ENCODE measurements around the gene RGL2.

The RGL2 gene

DNA sequence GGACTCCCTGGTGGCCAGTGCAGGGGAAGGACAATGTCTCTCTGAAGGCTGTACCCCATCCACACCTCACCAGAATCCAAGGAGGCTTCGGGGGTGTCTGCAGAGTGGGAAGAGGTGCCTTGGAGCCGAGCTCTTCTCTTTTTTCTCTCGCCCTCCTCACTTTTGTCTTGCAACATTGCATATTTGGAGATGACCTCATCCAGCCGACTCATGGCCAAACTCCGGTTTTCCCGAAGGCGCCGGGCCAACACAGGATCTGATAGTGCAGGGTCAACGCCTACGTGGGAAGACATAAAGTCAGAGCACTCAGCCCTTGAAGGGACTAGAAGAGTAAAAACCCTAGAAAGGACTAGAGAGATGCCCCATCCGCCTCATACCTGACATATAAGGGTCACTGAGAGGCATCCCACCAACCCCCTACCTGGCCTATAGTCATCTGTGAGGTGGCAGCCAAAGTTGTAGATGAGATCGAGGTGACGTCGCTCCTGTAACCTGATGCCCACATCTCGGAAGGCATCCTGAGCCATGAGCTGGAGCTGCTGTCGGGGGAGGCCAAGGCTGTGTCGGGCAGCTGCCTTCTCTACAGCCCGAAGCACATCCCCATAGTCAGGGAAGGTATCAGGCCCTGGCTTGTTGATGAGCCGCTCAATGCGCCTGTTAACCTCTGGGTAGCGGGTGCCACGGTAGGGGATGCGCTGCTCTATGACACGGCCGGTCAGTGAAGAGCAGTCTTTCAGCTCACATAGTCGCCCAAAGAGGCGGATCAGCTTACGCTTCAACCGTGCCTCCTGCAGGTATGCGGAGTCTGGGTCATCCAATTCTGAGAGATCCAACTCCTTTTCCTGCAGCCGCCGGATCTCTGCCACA is 21.8 kb upstream of the RGL2 start:
- H3K36me3 ChIP-seq (ENCODE audit: insufficient read depth, low read length), result peaks cover 20% of the 10 kb centered on the region
- H3K9ac ChIP-seq (ENCODE audit: low read depth, low read length), result no peak overlapping the region
- no peaks in the 10 kb centered on the region for H3K9me3 ChIP-seq (ENCODE audit: control insufficient read depth, insufficient read depth, low read length)
- peaks cover 16% of the 10 kb centered on the region; the same call in 1 of the 2 replicates for H3K4me1 ChIP-seq (ENCODE audit: insufficient read depth, low read length)

GRCh38 chr6:33319939-33320314 is 21.2 kb upstream of the RGL2 start:
- peaks cover 20% of the 10 kb centered on the region; the same call in 1 of the 2 replicates for H3K4me1 ChIP-seq (ENCODE audit: insufficient read depth, low read length)
- no peaks in the 10 kb centered on the region for H3K9me3 ChIP-seq (ENCODE audit: control insufficient read depth, insufficient read depth, low read length)
- H3K36me3 ChIP-seq (ENCODE audit: insufficient read depth, low read length), result peaks cover 20% of the 10 kb centered on the region
- H3K9ac ChIP-seq (ENCODE audit: low read depth, low read length), result no peak overlapping the region

DNA sequence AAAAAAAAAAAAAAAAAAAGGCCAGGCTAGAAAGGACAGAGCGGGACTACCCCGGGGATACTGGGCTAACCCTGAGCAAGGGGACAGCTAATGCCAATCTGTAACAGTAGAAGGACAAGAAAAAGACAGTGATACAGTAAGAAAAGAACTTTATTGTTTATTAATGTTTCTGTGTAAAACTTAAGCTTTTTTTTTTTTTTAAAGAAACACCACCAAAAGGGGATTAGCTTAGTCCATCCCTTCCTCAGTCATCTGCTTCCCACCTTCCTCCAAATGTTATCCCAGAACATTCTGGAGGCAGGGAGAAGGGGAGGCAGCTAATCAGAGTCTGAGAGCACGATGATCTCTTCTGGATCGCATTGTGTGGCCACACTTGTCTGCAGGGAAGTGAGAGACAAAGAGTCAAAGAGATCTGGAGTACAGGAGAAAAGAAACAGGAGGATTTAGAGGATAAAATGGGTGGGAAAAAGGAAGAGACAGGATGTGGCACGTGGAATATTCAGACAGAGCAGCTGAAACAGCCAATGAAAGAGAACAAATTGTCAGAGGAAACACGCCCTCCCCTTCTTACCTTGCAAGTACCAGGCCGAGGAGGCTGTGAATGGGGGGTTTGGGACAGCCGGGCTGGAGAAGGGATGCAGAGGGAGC is 19.8 kb upstream of the RGL2 start:
- H3K9me3 ChIP-seq (ENCODE audit: control insufficient read depth, insufficient read depth, low read length), result no peaks in the 10 kb centered on the region
- H3K36me3 ChIP-seq (ENCODE audit: insufficient read depth, low read length), result peaks cover 20% of the 10 kb centered on the region
- peak overlapping the region; percentile 95; the same call in 1 of the 2 replicates for H3K9ac ChIP-seq (ENCODE audit: low read depth, low read length)
- H3K4me1 ChIP-seq (ENCODE audit: insufficient read depth, low read length), result peaks cover 20% of the 10 kb centered on the region; the same call in 1 of the 2 replicates

DNA sequence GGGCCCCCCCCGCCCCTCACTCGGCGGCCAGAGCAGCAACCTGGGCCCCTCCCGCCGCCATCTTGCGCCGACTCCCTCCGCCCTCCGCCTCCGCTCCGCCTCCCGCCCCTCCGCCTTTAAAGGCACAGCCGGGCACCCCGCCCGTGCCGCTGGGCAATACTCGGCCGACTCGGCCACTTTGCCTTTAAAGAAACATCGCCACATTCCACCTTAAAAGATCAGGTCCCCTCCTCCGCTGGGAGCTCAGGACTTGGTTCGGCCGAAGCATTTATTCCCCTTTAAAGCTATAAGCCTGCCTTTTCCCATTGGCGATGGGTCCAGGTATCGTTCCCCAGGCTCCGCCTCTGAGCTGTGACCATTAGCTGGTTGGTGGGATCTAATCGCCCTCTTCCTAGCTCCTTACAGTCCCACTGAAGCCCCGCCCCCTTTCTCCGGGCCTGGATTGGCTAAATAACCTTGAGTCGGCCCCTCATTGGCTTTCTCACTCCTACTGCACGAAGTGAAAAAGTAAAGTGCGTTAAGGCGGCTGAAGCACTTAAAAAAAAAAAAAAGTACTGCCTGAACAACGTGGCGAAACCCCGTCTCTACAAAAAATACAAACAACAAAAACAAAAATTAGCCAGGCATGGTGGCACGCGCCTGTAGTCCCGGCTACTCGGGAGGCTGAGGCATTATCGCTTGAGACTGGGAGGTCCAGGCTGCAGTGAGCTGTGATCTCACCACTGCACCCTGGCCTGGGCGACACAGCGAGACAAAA is 19.1 kb upstream of the RGL2 start, which contains the start of gene ZBTB22:
TSS of gene ZBTB22 (minus strand) at position 76 of the 757 bp plus-strand sequence. CDS start 828 bp downstream, outside the sequence.
- H3K9me3 ChIP-seq (ENCODE audit: control insufficient read depth, insufficient read depth, low read length), result no peaks in the 10 kb centered on the region
- H3K36me3 ChIP-seq (ENCODE audit: insufficient read depth, low read length), result peaks cover 20% of the 10 kb centered on the region
- H3K4me1 ChIP-seq (ENCODE audit: insufficient read depth, low read length), result peaks cover 20% of the 10 kb centered on the region; the same call in 1 of the 2 replicates
- peak within 1 kb of the TSS; percentile 95 for H3K9ac ChIP-seq (ENCODE audit: low read depth, low read length)

GRCh38 chr6:33317419-33317668 is 18.6 kb upstream of the RGL2 start:
- Histone ChIP-seq H3K9ac (ENCODE audit: low read depth, low read length) (peak overlapping the region; percentile 46; the same call in 1 of the 2 replicates), H3K4me1 (ENCODE audit: insufficient read depth, low read length) (peaks cover 20% of the 10 kb centered on the region; the same call in 1 of the 2 replicates), H3K36me3 (ENCODE audit: insufficient read depth, low read length) (peaks cover 20% of the 10 kb centered on the region), H3K9me3 (ENCODE audit: control insufficient read depth, insufficient read depth, low read length) (no peaks in the 10 kb centered on the region)

GRCh38 chr6:33316603-33317418 is 18.1 kb upstream of the RGL2 start:
- peak overlapping the region; percentile 46; the same call in 1 of the 2 replicates for H3K9ac ChIP-seq (ENCODE audit: low read depth, low read length)
- H3K9me3 ChIP-seq (ENCODE audit: control insufficient read depth, insufficient read depth, low read length), result no peaks in the 10 kb centered on the region
- peaks cover 20% of the 10 kb centered on the region; the same call in 1 of the 2 replicates for H3K4me1 ChIP-seq (ENCODE audit: insufficient read depth, low read length)
- peaks cover 20% of the 10 kb centered on the region for H3K36me3 ChIP-seq (ENCODE audit: insufficient read depth, low read length)

DNA sequence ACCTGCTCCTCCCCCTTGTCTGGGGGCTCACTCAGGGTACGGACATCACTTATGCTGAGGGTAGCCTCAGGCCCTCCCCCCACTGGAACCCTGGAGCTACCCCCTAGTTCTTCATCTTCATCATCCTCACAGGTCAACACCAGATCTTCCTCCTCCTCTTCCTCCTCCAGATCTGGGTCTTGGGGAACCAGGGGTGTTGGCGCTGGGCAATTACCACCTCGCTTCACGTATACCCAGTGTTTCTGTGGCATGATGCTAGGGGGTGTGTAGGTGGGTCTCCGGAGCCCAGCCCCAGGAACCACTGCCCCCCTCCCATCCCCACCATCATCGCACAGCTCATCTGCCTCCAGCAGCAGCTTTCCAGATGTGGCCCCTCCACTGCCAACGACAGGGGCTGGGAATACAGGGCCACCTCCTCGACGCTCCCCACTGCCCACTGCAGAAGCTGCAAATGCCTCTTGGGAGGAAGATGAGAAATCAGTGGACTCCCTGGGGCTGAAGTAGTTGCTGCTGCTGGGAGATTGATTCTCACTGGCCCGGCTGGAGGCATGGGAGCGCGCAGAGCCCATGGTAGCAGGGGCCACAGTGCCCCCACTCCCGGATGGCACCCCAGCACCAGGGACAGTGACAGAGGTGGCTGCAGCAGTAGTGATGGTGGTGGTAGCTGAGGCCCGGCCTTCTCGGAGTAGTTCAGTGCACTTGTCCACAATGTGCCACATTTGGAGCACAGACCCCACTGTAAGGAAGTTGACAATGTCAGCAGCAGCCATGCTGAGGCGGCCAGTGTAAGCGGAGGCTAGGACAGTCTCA is 17.3 kb upstream of the RGL2 start:
- no peak overlapping the region for H3K9ac ChIP-seq (ENCODE audit: low read depth, low read length)
- peaks cover 17% of the 10 kb centered on the region for H3K36me3 ChIP-seq (ENCODE audit: insufficient read depth, low read length)
- no peaks in the 10 kb centered on the region for H3K9me3 ChIP-seq (ENCODE audit: control insufficient read depth, insufficient read depth, low read length)
- peaks cover 20% of the 10 kb centered on the region; the same call in 1 of the 2 replicates for H3K4me1 ChIP-seq (ENCODE audit: insufficient read depth, low read length)

DNA sequence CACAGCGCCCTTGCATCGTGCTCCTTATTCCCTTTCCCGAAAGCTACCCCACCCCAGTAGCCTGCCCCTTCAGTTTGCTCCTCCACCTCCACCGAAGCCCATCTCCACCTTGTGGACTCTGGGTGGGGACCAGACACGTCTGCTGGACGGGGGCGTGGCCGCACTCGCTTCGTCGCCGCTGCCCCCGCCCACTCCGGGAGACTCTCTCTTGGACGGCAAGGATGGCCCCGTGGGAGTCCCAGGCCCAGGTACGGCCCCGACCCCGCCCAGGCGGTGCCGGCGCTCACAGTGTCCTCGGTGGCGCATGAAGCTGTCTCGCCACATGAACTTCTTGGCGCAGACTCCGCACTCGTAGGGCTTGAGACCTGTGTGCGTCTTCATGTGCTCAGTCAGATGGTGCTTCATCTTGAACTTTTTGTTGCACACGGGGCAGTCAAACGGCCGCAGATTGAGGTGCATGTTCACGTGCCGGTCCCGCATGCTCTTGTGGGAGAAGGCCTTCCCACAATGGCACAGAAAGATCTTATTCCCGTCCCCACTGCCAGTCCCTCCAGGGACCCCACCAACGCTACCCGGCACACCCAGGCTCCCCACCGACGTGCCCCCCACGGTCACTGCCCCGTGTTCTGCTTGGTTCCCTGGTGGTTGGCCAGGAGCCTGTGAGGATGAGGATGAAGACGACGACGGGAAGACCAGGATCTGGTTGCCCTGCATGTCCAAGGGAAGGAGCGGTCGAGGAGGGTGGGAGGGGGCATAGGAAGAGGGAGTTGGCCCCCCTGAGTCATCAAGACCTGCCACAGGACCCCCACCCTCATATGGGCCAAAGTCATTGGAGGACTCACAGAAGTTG is 16.4 kb upstream of the RGL2 start:
- H3K9me3 ChIP-seq (ENCODE audit: control insufficient read depth, insufficient read depth, low read length), result no peaks in the 10 kb centered on the region
- peak overlapping the region; percentile 85 for H3K9ac ChIP-seq (ENCODE audit: low read depth, low read length)
- H3K36me3 ChIP-seq (ENCODE audit: insufficient read depth, low read length), result peaks cover 9% of the 10 kb centered on the region
- peaks cover 14% of the 10 kb centered on the region; the same call in 1 of the 2 replicates for H3K4me1 ChIP-seq (ENCODE audit: insufficient read depth, low read length)

- H3K9me3 ChIP-seq (ENCODE audit: control insufficient read depth, insufficient read depth, low read length), result no peaks in the 10 kb centered on the region
These were observed 15.8 kb upstream of the RGL2 start for GRCh38 chr6:33314515-33314942.

DNA sequence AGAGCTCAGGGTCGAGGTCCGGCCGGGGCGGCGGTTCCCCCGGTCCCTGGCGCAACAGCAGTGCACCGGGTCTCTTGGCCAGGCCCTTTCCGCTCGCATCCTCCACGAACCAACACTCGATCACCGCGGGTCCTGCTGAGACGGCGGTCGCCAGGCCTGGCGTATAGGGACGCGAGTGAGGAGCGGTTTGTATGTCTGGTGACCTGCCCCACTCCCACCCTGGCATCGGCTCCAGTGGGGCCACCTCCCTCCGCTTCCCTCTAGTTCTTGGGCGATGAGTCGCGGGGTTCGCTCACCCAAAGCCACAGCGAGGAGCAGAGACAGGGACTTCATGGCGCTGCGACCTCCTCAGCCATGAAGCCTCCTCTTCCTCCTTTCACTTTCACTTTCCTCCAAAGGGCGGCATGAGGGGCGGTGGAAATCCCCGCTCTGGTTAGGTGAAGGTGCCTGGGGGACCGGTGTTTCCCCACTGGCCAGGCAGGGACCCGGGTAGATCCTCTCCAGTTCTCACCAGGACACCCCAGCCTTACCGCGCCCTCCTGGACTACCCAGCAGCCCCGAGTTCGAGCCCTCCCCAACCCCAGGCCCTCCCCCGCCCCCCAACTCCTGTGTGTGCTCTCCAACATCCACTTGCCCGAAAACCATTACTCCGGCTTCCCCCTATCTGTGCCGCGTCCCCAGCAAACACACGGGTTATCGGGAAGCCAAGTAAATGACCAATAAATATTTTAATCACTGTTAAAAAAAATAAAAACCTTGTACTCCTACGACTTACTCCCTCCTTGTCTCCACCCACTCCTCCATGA is 15.2 kb upstream of the RGL2 start, which contains the start of gene TAPBP:
TSS of gene TAPBP (minus strand) at position 370 of the 806 bp plus-strand sequence. CDS start at position 333, 37 bp downstream.
- H3K9ac ChIP-seq (ENCODE audit: low read depth, low read length), result peak within 1 kb of the TSS; percentile 85
- H3K4me1 ChIP-seq (ENCODE audit: insufficient read depth, low read length), result peaks cover 14% of the 10 kb centered on the region; the same call in 1 of the 2 replicates
- no peaks in the 10 kb centered on the region for H3K9me3 ChIP-seq (ENCODE audit: control insufficient read depth, insufficient read depth, low read length)
- H3K36me3 ChIP-seq (ENCODE audit: insufficient read depth, low read length), result no peaks in the 10 kb centered on the region

More at GRCh38 chr6:33314515-33314942, 15.8 kb upstream of the RGL2 start:
- Histone ChIP-seq H3K36me3 (ENCODE audit: insufficient read depth, low read length) (peaks cover 4% of the 10 kb centered on the region), H3K4me1 (ENCODE audit: insufficient read depth, low read length) (peaks cover 14% of the 10 kb centered on the region; the same call in 1 of the 2 replicates), H3K9ac (ENCODE audit: low read depth, low read length) (peak overlapping the region; percentile 85)

- Histone ChIP-seq H3K9me3 (ENCODE audit: control insufficient read depth, insufficient read depth, low read length) (no peaks in the 10 kb centered on the region), H3K36me3 (ENCODE audit: insufficient read depth, low read length) (no peaks in the 10 kb centered on the region), H3K4me1 (ENCODE audit: insufficient read depth, low read length) (peaks cover 9% of the 10 kb centered on the region; the same call in 1 of the 2 replicates), H3K9ac (ENCODE audit: low read depth, low read length) (peak overlapping the region; percentile 85)
These were observed 14.5 kb upstream of the RGL2 start for GRCh38 chr6:33313105-33313708.

Data from ES-I3 (cell line).